SHP77 (cell line): ENCODE measurements around the gene RGS3.

Experiments
- DNase-seq, 2 experiments: peaks; one replicate each; lab custom pipeline; 2025; lab: John Stamatoyannopoulos, UW

RGS3 gene

GRCh38 chr9:113585085-113585442 is 121.5 kb downstream of the RGS3 start:
- DNase-seq: no peak

- no peak for DNase-seq
Observed at GRCh38 chr9:113585555-113585954, 122.0 kb downstream of the RGS3 start.

DNA sequence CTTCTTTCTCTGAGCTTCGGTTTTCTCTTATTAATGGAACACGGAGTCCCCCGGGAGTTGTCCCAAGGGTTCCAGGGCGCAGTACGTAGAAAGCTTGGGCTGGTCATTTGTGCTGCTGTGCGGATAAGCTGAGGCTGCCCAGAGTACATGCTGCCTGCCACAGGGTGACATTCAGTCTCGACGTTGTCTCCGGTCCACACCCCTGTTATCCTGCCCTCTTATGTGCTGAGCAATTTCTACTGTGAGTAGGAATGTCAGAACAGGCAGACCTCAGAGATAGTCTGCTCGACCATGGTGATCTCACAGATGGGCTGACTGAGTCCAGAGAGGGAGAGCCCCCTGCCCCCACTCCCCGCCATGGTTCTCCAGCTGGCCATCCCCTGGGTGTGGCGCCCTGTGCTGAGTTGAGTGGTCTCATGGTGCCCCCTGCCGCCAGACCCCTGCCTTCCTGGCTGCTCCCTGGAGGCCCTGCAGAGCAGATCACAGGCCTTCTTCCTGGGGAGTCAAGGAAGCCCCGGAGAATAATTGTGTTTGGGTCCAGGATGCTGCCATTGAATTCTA is 124.0 kb downstream of the RGS3 start:
- DNase-seq: no peak

- no peak for DNase-seq
Observed at GRCh38 chr9:113588242-113588810, 124.8 kb downstream of the RGS3 start.

DNA sequence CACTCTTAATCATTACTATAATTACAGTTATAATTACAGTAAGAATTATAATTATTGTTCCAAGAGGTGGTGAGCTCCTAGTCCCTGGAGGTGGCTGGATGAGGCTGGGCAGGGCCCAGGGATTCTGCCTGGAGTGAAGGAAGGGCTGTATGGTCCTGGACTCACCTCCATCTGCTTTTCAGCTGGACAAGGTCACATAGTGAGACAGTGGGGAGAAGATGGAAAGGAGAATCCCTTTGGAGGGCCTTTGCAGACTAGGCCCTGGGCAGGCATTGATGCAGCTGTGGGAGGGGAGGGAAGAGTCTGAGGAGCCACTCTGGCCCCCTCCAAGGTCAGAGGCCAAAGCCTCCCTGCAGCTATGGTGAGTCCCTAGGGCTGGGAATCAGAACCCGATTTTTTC is 125.4 kb downstream of the RGS3 start:
- no peak for DNase-seq

- no peak for DNase-seq
Observed at GRCh38 chr9:113589407-113589806, 125.9 kb downstream of the RGS3 start.

- DNase-seq: peak in 1 of 2 experiments; percentile 17
Observed at GRCh38 chr9:113589890-113590289, 126.4 kb downstream of the RGS3 start.

- DNase-seq: no peak
Observed at GRCh38 chr9:113590389-113590788, 126.9 kb downstream of the RGS3 start.

GRCh38 chr9:113590991-113591898 is 127.7 kb downstream of the RGS3 start:
- DNase-seq: peak; percentile 56

- no peak for DNase-seq
Observed at GRCh38 chr9:113591899-113592625, 128.5 kb downstream of the RGS3 start.

GRCh38 chr9:113592876-113593575 is 129.5 kb downstream of the RGS3 start:
- no peak for DNase-seq

GRCh38 chr9:113593682-113594281 is 130.3 kb downstream of the RGS3 start:
- peak; percentile 82 to 84 for DNase-seq

GRCh38 chr9:113594484-113595299 is 131.2 kb downstream of the RGS3 start:
- DNase-seq: no peak

- DNase-seq: no peak
Observed at GRCh38 chr9:113596616-113597320, 133.2 kb downstream of the RGS3 start.

GRCh38 chr9:113597390-113598241 is 134.1 kb downstream of the RGS3 start:
- DNase-seq: no peak

DNA sequence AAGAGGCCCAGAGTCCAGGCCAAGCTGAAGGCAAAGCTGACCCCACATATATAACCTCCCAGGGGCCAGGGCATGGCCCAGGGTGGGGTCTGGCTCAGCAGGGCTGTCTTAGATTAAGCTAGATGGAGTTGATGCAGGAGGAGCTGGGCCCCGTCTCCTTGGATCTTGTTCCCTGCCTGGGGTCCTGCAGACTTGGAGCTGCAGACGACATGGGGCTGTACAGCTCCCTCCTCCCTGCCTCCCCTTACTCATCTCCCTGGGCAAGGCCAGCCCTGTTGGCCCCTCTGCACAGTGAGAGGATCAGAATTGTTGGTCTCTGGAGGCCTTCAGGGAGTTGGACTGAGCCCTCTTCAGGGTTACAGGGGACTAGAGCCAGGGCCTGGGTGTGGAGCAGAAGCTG is 134.9 kb downstream of the RGS3 start:
- DNase-seq: no peak

- DNase-seq: no peak
Observed at GRCh38 chr9:113598883-113599282, 135.4 kb downstream of the RGS3 start.

DNA sequence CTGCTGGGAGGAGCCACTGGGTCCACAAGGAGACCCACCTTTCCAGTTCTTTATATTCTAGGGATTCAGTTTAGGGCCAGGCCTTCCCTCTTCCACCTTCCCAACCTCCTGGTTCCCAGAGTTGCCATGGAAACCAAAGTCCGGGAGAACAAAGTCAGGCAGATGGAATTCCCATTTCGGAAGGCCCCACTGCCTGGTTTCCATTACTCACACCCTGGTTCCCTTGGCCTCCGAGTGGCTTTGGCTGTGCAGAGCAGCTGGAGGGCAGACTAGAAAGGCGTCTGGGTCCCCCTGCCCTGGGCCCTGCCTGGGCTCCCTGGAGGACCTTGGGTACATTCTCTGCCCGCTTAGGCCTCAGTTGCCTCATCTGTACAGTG is 136.1 kb downstream of the RGS3 start:
- no peak for DNase-seq
